H1 (cell line): ENCODE measurements around the gene ECEL1. TPM values are rescaled to one million over a fixed set of nuclear protein-coding genes. Genes with fewer than 3 reads are reported as not detected.

Source experiments
- CEBPB ChIP-seq: IDR thresholded peaks from 2 replicates; pipeline ENCODE4 v1.6.1; 2012; ENCODE audit warnings: low read depth, low read length
- SIN3A ChIP-seq, 2 experiments: IDR thresholded peaks in 1 of 2; conservative IDR thresholded peaks in 1 of 2; 2 replicates each; pipeline ENCODE4 v1.6.1; 2011 to 2012; ENCODE audit warnings: low read length in 2 of 2, improper control_type of control experiment in 1 of 2, low read depth in 1 of 2, mild to moderate bottlenecking in 1 of 2
- TAF1 ChIP-seq: IDR thresholded peaks from 2 replicates; pipeline ENCODE4 v1.6.1; 2011; ENCODE audit warnings: mild to moderate bottlenecking, low read depth, low read length
- TAF7 ChIP-seq: optimal IDR thresholded peaks from 2 replicates; pipeline ENCODE3; 2011; ENCODE audit warnings: low read depth, mild to moderate bottlenecking, inconsistent platforms, low read length, moderate library complexity, borderline replicate concordance
- TEAD4 ChIP-seq: IDR thresholded peaks from 2 replicates; pipeline ENCODE4 v1.6.1; 2012; ENCODE audit warnings: low read depth, low read length, inconsistent platforms, mixed read lengths
- polyA plus RNA-seq, 7 experiments: library from polyadenylated mRNA; depleted of rRNA in 3 of 7; stranded (reverse) in 5 of 7; unstranded in 2 of 7; fragments of >200 nt in 5 of 7; fragments of 200-250 nt in 2 of 7; gene quantifications; 1 replicate in 5 of 7; 2 replicates in 1 of 7; 4 replicates in 1 of 7; pipeline versions ENCODE4 v1.2.1 to v1.2.3, GENCODE V29; 2011 to 2013; ENCODE audit warnings: missing spikeins in 2 of 7, mixed read lengths in 2 of 7
- total RNA-seq: library from RNA; stranded (reverse); fragmentation: NEBNext Ultra II Directional; extraction: Animal tissue kit (Norgen Biotek cat#: 25700); gene quantifications from 2 replicates; pipeline ENCODE4 v1.2.1, GENCODE V29; 2021

The ECEL1 gene
- total and polyA plus RNA-seq, 2 of the 8 experiments (the other 6 are each of a cell fraction or from before 2014, with no cell fraction given) = 7.7 to 20.2 TPM

DNA sequence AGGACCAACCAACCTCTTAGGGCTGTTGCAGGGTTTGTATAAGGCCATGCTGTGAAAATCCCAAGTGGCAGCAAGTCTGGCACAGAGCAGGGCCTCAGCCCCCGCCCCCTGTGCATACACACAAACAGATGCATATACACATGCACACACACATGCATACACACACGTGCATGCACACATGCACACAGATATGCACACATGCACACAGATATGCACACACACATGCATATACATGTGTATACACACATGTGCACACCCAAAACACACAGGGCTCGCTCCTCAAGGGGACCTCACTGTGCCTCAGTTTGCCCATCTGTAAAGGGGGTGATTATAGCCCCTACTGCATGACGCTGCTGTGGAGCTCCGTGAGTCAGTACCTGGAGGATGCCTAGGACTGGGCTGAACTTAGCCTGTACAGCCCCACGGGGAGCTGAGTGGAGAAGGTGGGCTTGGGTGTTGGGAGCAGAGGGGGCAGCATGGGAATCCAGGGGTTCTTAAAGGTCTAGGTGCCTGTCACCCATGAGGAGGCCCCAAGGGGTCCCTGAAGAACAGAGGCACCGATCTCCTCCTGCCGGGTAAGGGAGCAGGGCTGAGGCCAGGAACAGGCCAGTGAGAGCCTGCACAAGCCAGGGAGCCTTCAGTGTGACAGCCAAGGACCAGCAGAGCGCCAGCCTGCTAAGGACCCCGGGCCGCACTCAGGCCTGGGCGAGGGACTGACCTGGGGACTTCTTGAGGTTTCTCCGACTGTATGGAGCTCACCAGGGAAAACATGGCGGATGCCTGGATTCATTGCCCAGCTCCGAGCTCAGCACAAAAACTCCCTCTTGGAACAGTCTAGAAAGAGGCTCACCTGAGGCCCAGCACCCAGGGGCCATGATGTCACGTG, 55.7 kb downstream of the ECEL1 start (continued):
- no peak for TF ChIP-seq SIN3A (conservative IDR thresholded peaks at IDR 0.05 in 1 of 2, IDR thresholded peaks at IDR 0.05 in 1 of 2; ENCODE audit: low read depth in 1 of 2, low read length in 2 of 2)
- TF ChIP-seq TAF1 = no peak
- TF ChIP-seq TEAD4 = no peak
- no peak for TF ChIP-seq CEBPB
- TF ChIP-seq TAF7 = no peak

Other genes starting within 250 kb of the ECEL1 start
- 0.15 TPM in 1 of 2 replicates, not detected in the other for gene ALPP, start 109.1 kb downstream of the ECEL1 start, total RNA-seq
- gene ALPP, start 109.1 kb downstream of the ECEL1 start, polyA plus RNA-seq (2011; rRNA removed) = 0.15 and 0.20 TPM in 2 replicates
- gene ALPG, start 81.0 kb downstream of the ECEL1 start, total RNA-seq = 0.56 and 0.75 TPM in 2 replicates
- gene ALPG, start 81.0 kb downstream of the ECEL1 start, polyA plus RNA-seq (2011; rRNA removed) = 2.1 and 3.2 TPM in 2 replicates
- not detected in 2 replicates for gene ALPI, start 31.7 kb downstream of the ECEL1 start, total RNA-seq
- gene ALPI, start 31.7 kb downstream of the ECEL1 start, polyA plus RNA-seq (2011; rRNA removed) = not detected in 2 replicates
- gene PRSS56, start 32.6 kb upstream of the ECEL1 start, total RNA-seq = not detected in 2 replicates
- 0.03 and 0.11 TPM in 2 replicates for gene PRSS56, start 32.6 kb upstream of the ECEL1 start, polyA plus RNA-seq (2011; rRNA removed)
- not detected in 2 replicates for gene CHRND, start 38.3 kb upstream of the ECEL1 start, total RNA-seq
- gene CHRND, start 38.3 kb upstream of the ECEL1 start, polyA plus RNA-seq (2011; rRNA removed) = 0.11 and 0.24 TPM in 2 replicates
- not detected in 2 replicates for gene CHRNG, start 51.9 kb upstream of the ECEL1 start, total RNA-seq
- gene CHRNG, start 51.9 kb upstream of the ECEL1 start, polyA plus RNA-seq (2011; rRNA removed) = 0.05 TPM in 2 replicates
- gene TIGD1, start 62.7 kb upstream of the ECEL1 start, total RNA-seq = 7.9 and 8.3 TPM in 2 replicates
- gene TIGD1, start 62.7 kb upstream of the ECEL1 start, polyA plus RNA-seq (2011; rRNA removed) = 4.2 and 4.7 TPM in 2 replicates
- 114 and 116 TPM in 2 replicates for gene EIF4E2, start 62.9 kb upstream of the ECEL1 start, total RNA-seq
- 38.0 and 39.4 TPM in 2 replicates for gene EIF4E2, start 62.9 kb upstream of the ECEL1 start, polyA plus RNA-seq (2011; rRNA removed)
- gene EFHD1, start 145.8 kb upstream of the ECEL1 start, total RNA-seq = 1.5 and 3.4 TPM in 2 replicates
- 4.5 and 5.3 TPM in 2 replicates for gene EFHD1, start 145.8 kb upstream of the ECEL1 start, polyA plus RNA-seq (2011; rRNA removed)
- 58.2 and 62.0 TPM in 2 replicates for gene GIGYF2, start 209.5 kb upstream of the ECEL1 start, total RNA-seq
- gene GIGYF2, start 209.5 kb upstream of the ECEL1 start, polyA plus RNA-seq (2011; rRNA removed) = 19.3 and 22.3 TPM in 2 replicates